Fibroblast of mammary gland (primary cell): ENCODE data around the gene ALAD.

ENCODE experiments used
- DNase-seq: peaks from one replicate; pipeline ENCODE4 v3.0.0-alpha.2; 2010; ENCODE audit warnings: low read depth
- H3K4me3 ChIP-seq: 2 replicates; pipeline ENCODE4 v1.5.1; 2011; ENCODE audit warnings: low read depth, mild to moderate bottlenecking, low read length, moderate library complexity; ENCODE audit not compliant: control insufficient read depth
- CTCF ChIP-seq: conservative IDR thresholded peaks from 2 replicates; pipeline ENCODE4 v1.5.1; 2011; ENCODE audit warnings: low read depth, low read length, inconsistent platforms; ENCODE audit not compliant: control insufficient read depth, insufficient read depth

The ALAD gene

GRCh38 chr9:113337714-113338113 is 63.4 kb downstream of the ALAD start:
- H3K4me3 ChIP-seq = no peak overlapping the region
- TF ChIP-seq CTCF = no peak
- no peak for DNase-seq
